GM21515 (cell line): Measurements from ENCODE around the gene AGK.
"Not testable (repeated sequence)": the region's sequence is repeated elsewhere in the genome, so short reads cannot be mapped to it uniquely, and the experiment has no call there.

ENCODE experiments used
- ATAC-seq: cut with Tn5 transposase; IDR thresholded peaks from one replicate; pipeline ENCODE4 v1.9.1; 2021; ENCODE audit not compliant: unreplicated experiment

Gene AGK

DNA sequence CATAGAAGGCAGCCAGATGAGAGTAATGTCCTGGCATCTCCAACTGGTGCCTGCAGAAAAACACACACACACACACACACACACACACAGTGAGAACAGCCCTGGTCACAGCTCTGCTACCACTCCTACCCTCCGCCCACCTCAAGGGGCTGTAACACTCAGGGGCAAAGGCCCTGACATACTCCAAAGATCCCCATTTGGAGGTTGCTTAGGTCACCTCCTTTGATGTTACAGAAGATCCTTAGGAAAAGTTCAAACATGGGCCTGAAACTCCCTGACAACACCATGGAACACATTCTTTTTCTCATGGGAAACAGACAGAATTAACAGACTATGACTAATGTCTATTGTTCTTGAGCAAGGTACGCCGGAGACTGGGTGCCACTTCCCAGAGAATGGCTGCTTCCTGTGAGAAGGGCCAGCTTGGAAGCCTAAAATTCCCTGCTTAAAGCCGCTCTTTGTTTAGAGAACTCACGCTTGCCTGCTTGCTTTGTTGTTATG is 123.0 kb downstream of the AGK start:
- no peak for ATAC-seq

GRCh38 chr7:141674702-141675101 is 123.5 kb downstream of the AGK start:
- no peak for ATAC-seq

DNA sequence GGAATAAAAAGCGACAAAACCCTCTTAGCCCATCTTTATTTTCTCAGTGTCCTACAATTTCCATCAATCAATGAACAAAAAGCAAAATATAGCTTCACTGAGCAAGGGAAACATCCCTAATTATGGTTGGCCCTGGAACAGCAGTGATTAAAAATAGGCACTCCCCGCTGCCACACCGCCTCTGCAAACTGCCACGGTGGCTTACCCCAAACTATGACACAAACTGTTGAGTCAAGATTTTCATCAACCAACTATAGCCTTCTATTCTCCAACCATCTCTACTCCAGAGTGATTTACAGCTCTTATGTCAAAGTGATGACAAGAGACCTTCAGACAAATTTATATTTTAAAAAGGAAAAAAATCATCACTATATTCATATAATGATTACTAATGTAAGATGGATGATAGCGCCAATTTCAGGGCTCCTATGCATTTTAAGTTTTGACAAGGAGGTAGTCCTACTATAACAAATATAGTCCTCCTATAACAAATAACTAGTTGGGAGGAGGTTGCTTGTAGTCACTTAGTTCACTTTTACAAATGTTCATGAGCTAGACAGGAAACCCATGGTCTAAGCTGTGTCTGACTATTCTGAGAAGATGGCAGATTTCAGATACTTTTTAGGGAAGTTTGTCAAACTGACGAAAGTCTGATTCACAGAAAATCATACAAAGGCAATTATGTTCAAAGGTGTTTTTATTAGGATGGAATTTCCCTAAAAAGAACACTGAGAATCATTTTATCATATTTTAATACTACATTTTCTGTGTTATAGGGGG is 124.4 kb downstream of the AGK start:
- no peak for ATAC-seq

- ATAC-seq, result no peak
Measured at GRCh38 chr7:141676618-141677017, 125.4 kb downstream of the AGK start.

DNA sequence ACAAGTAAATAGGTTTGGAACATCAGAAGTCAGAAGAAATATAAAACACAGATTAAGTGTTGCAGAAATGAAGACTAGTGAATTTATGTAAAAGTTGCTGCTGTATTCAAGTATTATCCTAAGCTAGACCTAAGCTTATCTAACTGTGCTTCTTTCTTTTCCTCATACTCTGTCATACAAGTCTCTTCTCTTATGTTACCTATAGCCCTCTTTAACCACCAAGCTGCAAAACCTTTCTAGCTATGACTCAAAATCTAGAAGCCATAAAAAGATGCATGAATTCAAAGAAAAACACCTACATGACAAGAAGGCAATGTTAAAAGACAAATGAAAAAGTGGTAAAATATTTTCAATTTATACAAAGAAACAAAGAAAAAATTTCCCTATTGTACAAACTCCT is 127.8 kb downstream of the AGK start:
- ATAC-seq, result no peak

- no peak for ATAC-seq
Measured at GRCh38 chr7:141685285-141686023, 134.2 kb downstream of the AGK start.

DNA sequence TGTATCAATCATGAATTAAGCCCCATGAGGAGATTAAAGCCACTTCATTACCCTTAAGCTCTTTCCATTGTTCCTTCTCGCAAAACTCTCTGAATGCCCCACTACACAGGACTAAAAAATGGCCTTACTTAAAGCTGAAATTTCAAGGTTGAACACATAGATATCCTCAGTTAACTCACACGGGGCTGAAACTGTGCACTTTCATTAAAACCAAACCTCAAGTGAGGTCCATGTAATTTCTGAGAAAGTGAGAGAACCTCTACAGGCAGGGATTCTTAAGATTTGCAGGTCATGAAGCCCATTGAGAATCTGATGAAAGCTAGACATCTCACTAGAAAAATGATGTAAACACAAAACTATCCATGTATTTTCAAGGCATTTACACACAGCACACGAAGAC is 134.9 kb downstream of the AGK start:
- no peak for ATAC-seq

- ATAC-seq, result no peak
Measured at GRCh38 chr7:141686670-141687069, 135.5 kb downstream of the AGK start.

GRCh38 chr7:141688043-141688442 is 136.8 kb downstream of the AGK start:
- no peak for ATAC-seq

DNA sequence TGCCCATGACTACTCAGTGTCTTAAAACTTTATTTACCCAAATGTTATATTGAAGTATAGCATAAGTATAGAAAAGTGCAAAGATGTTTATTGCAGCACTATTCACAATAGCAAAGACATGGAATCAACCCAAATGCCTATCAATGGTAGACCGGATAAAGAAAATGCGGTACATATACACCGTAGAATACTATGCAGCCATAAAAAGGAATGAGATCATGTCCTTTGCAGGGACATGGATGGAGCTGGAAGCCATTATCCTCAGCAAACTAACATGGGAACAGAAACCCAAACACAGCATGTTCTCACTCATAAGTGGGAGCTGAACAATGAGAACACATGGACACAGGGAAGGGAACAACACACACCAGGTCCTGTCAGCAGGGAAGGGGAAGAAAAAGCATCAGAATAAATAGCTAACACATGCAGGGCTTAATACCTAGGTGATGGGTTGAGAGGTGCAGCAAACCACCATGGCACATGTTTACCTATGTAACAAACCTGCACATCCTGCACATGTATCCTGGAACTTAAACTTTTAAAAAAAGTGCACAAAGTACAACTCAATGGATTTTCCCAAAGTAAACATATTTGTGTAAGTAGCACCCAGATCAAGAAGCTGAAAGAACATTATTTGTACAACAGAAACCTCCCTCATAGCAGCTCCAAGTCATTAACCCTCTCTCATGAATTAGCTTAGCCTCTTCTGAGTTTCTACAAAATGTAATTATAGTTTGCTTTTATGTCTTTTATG is 138.0 kb downstream of the AGK start:
- not testable (repeated sequence) for ATAC-seq

GRCh38 chr7:141691540-141691939 is 140.3 kb downstream of the AGK start:
- ATAC-seq, result no peak

- ATAC-seq, result no peak
Measured at GRCh38 chr7:141691961-141692360, 140.8 kb downstream of the AGK start.

- no peak for ATAC-seq
Measured at GRCh38 chr7:141693082-141693481, 141.9 kb downstream of the AGK start.

DNA sequence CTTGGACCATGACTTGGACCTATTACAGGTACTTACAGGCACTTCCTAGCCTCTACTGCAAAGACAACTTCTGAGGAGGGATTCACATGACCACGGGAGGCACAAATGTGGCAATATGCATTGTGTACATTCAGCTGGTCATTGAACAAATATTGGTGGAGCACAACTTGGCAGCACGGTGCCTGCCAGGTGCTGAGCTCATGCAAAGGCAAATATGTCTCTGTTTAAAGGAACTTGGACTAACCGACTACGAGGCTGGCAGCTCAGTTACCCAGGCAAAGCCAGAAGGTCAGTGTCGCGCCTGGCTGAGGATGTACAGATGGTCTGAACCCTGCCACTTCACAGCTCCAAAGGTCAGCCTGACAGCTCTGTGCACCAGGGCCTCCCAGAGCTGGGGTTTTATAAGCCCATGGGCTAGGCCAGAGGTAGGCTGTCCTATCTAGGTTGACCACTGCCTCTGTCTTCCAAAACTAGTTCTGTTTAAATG is 144.6 kb downstream of the AGK start:
- no peak for ATAC-seq

GRCh38 chr7:141696348-141696747 is 145.1 kb downstream of the AGK start:
- ATAC-seq, result no peak

GRCh38 chr7:141697211-141697871 is 146.1 kb downstream of the AGK start:
- ATAC-seq, result no peak

GRCh38 chr7:141698247-141699015 is 147.2 kb downstream of the AGK start:
- ATAC-seq, result no peak

DNA sequence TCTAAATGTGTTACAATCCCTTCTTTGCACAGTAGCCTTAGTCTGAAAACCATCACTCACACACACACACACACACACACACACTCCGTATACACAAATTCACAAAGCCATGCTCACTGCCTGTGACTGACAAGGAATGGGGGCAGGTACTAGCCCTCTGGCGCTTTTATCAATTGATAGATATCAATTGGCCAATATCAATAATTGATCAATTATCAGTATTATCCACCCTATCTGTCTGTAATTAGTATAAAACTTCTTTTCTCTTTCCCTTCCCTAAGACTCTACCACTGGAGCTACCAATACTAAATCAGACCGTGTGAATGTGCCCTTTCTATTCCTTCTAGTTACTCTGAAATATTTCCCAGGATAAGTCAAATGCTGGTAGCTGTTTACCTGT is 148.7 kb downstream of the AGK start:
- no peak for ATAC-seq

- ATAC-seq, result no peak
Measured at GRCh38 chr7:141700296-141700847, 149.2 kb downstream of the AGK start.

GRCh38 chr7:141700848-141701371 is 149.7 kb downstream of the AGK start:
- ATAC-seq, result no peak
